ENCODE measurements around the gene AMIGO3. TPM values are rescaled to one million over a fixed set of nuclear protein-coding genes. Genes with fewer than 3 reads are reported as not detected.

Gene AMIGO3
- total and polyA plus RNA-seq, 7 donors, result 0.46 to 1.2 (median 0.77) TPM; not detected in 3

GRCh38 chr3:49714728-49715550 is 4.5 kb downstream of the AMIGO3 start:
- Histone ChIP-seq H3K36me3 (peaks cover 6 to 42% (median 8%) of the 10 kb centered on the region in 4 donors), H3K9me3 (no peaks in the 10 kb centered on the region), H3K27ac (no peak overlapping the region), H3K27me3 (no peaks in the 10 kb centered on the region), H3K4me3 (no peak overlapping the region), H3K4me1 (peaks cover 0 to 17% (median 16%) of the 10 kb centered on the region in 4 donors)
- WGBS, 2 donors, result 89 to 93% methylated on average over 13 of the region's 13 CpGs
- TF ChIP-seq EP300 (IDR thresholded peaks at IDR 0.05), result no peak
- no peak for TF ChIP-seq POLR2AphosphoS5 (IDR thresholded peaks at IDR 0.05)
- no peak for TF ChIP-seq CTCF (IDR thresholded peaks at IDR 0.05)
- no peak for TF ChIP-seq POLR2A (IDR thresholded peaks at IDR 0.05)
- intact Hi-C loops (cut with DNase I), result no loop called here
- peak; percentile 58 for DNase-seq

- peak; percentile 58 for DNase-seq
- H3K9me3 ChIP-seq, result no peaks in the 10 kb centered on the region
- peaks cover 0 to 5% (median 4%) of the 10 kb centered on the region in 4 donors for H3K4me1 ChIP-seq
- H3K27me3 ChIP-seq, result no peaks in the 10 kb centered on the region
- TF ChIP-seq POLR2AphosphoS5 (IDR thresholded peaks at IDR 0.05), result no peak
- TF ChIP-seq POLR2A (IDR thresholded peaks at IDR 0.05), result no peak
- no peak for TF ChIP-seq EP300 (IDR thresholded peaks at IDR 0.05)
- TF ChIP-seq CTCF (IDR thresholded peaks at IDR 0.05), result no peak
- H3K27ac ChIP-seq, result no peak overlapping the region
- WGBS, 2 donors, result 94 to 96% methylated on average over 25 of the region's 25 CpGs
- peaks cover 6 to 43% (median 8%) of the 10 kb centered on the region in 4 donors for H3K36me3 ChIP-seq
- intact Hi-C loops (cut with DNase I), result no loop called here
- H3K4me3 ChIP-seq, result no peak overlapping the region
These were observed 6.0 kb downstream of the AMIGO3 start for GRCh38 chr3:49713336-49714105.

GRCh38 chr3:49712631-49713317 is 6.7 kb downstream of the AMIGO3 start:
- intact Hi-C loops (cut with DNase I), result no loop called here
- H3K4me1 ChIP-seq, result no peaks in the 10 kb centered on the region
- H3K36me3 ChIP-seq, result peaks cover 6 to 45% (median 8%) of the 10 kb centered on the region in 4 donors
- no peak overlapping the region for H3K27ac ChIP-seq
- no peaks in the 10 kb centered on the region for H3K27me3 ChIP-seq
- H3K4me3 ChIP-seq, result no peak overlapping the region
- WGBS, 2 donors, result 61 to 72% methylated on average over 7 of the region's 7 CpGs
- DNase-seq, result peak; percentile 58
- TF ChIP-seq POLR2AphosphoS5 (IDR thresholded peaks at IDR 0.05) (no peak), POLR2A (IDR thresholded peaks at IDR 0.05) (no peak), EP300 (IDR thresholded peaks at IDR 0.05) (no peak), CTCF (IDR thresholded peaks at IDR 0.05) (no peak)
- H3K9me3 ChIP-seq, result no peaks in the 10 kb centered on the region

GRCh38 chr3:49712166-49712565 is 7.3 kb downstream of the AMIGO3 start:
- Histone ChIP-seq H3K9me3 (no peaks in the 10 kb centered on the region), H3K4me3 (no peak overlapping the region), H3K27me3 (no peaks in the 10 kb centered on the region), H3K36me3 (peaks cover 6 to 45% (median 8%) of the 10 kb centered on the region in 4 donors), H3K4me1 (no peaks in the 10 kb centered on the region), H3K27ac (no peak overlapping the region)
- 91 to 97% methylated on average over 11 of the region's 11 CpGs for WGBS, 2 donors
- intact Hi-C loops (cut with DNase I), result no loop called here
- TF ChIP-seq CTCF (IDR thresholded peaks at IDR 0.05) (no peak), POLR2AphosphoS5 (IDR thresholded peaks at IDR 0.05) (no peak), EP300 (IDR thresholded peaks at IDR 0.05) (no peak), POLR2A (IDR thresholded peaks at IDR 0.05) (no peak)
- DNase-seq, result peak; percentile 52
